Progenitor cell of endocrine pancreas (in vitro differentiated cells): Measurements from ENCODE around the gene CNTNAP2. TPM values are rescaled to one million over a fixed set of nuclear protein-coding genes. Genes with fewer than 3 reads are reported as not detected.

Experiments used
- DNase-seq: peaks from one replicate; pipeline ENCODE4 v3.0.0; 2021; ENCODE audit warnings: low spot score; ENCODE audit not compliant: unreplicated experiment
- H3K27ac Mint-ChIP-seq: 2 replicates; pipeline ENCODE4 v1.8.0; 2021; ENCODE audit warnings: mild to moderate bottlenecking, moderate library complexity, mixed read lengths
- H3K27me3 Mint-ChIP-seq: 2 replicates; pipeline ENCODE4 v1.8.0; 2021; ENCODE audit warnings: mixed read lengths
- H3K36me3 Mint-ChIP-seq: 2 replicates; pipeline ENCODE4 v1.8.0; 2022; ENCODE audit warnings: mixed read lengths; ENCODE audit not compliant: insufficient read depth
- H3K4me1 Mint-ChIP-seq: 2 replicates; pipeline ENCODE4 v1.8.0; 2021; ENCODE audit warnings: low read depth, mixed read lengths
- H3K4me3 Mint-ChIP-seq: 2 replicates; pipeline ENCODE4 v1.8.0; 2021; ENCODE audit warnings: low read depth, mild to moderate bottlenecking, moderate library complexity, mixed read lengths
- H3K9me3 Mint-ChIP-seq: 2 replicates; pipeline ENCODE4 v1.8.0; 2021; ENCODE audit warnings: low read depth, mixed read lengths
- CTCF ChIP-seq: fragments of 200-600 bp; sonication (generic); IDR thresholded peaks from one replicate; pipeline ENCODE4 v1.5.0; 2021; ENCODE audit warnings: antibody characterized with exemption, mild to moderate bottlenecking; ENCODE audit not compliant: unreplicated experiment
- total RNA-seq: library from RNA; stranded (reverse); gene quantifications from 2 replicates; pipeline ENCODE4 v1.2.1, GENCODE V29; 2021

Gene CNTNAP2
- total RNA-seq, 1 donor from 2014 or later, result 6.5 TPM

GRCh38 chr7:147081117-147081516, 964.5 kb downstream of the CNTNAP2 start:
- Mint-ChIP-seq H3K4me1 (peaks cover 8% of the 10 kb centered on the region), H3K36me3 (no peaks in the 10 kb centered on the region), H3K27me3 (no peaks in the 10 kb centered on the region), H3K9me3 (no peaks in the 10 kb centered on the region), H3K4me3 (no peak overlapping the region), H3K27ac (no peak overlapping the region)
- no peak for TF ChIP-seq CTCF
- no peak for DNase-seq

GRCh38 chr7:147089051-147089461, 972.5 kb downstream of the CNTNAP2 start:
- no peak overlapping the region for H3K27ac Mint-ChIP-seq
- no peak for TF ChIP-seq CTCF
- H3K4me3 Mint-ChIP-seq, result no peak overlapping the region
- H3K36me3 Mint-ChIP-seq, result no peaks in the 10 kb centered on the region
- no peaks in the 10 kb centered on the region for H3K4me1 Mint-ChIP-seq
- H3K9me3 Mint-ChIP-seq, result no peaks in the 10 kb centered on the region
- DNase-seq, result no peak
- H3K27me3 Mint-ChIP-seq, result no peaks in the 10 kb centered on the region

GRCh38 chr7:147089608-147090007, 973.0 kb downstream of the CNTNAP2 start:
- Mint-ChIP-seq H3K9me3 (no peaks in the 10 kb centered on the region), H3K4me1 (no peaks in the 10 kb centered on the region), H3K4me3 (no peak overlapping the region), H3K27me3 (no peaks in the 10 kb centered on the region), H3K36me3 (no peaks in the 10 kb centered on the region), H3K27ac (no peak overlapping the region)
- no peak for TF ChIP-seq CTCF
- DNase-seq, result no peak

GRCh38 chr7:147096629-147097028, 980.0 kb downstream of the CNTNAP2 start:
- Mint-ChIP-seq H3K9me3 (peaks cover 4% of the 10 kb centered on the region), H3K27me3 (no peaks in the 10 kb centered on the region), H3K36me3 (no peaks in the 10 kb centered on the region), H3K4me1 (peaks cover 3% of the 10 kb centered on the region), H3K4me3 (no peak overlapping the region), H3K27ac (no peak overlapping the region)
- no peak for DNase-seq
- no peak for TF ChIP-seq CTCF

GRCh38 chr7:147103224-147103623, 986.6 kb downstream of the CNTNAP2 start:
- no peaks in the 10 kb centered on the region for H3K36me3 Mint-ChIP-seq
- no peaks in the 10 kb centered on the region for H3K27me3 Mint-ChIP-seq
- H3K9me3 Mint-ChIP-seq, result peaks cover 7% of the 10 kb centered on the region
- no peak overlapping the region for H3K27ac Mint-ChIP-seq
- H3K4me1 Mint-ChIP-seq, result no peaks in the 10 kb centered on the region
- DNase-seq, result no peak
- H3K4me3 Mint-ChIP-seq, result no peak overlapping the region
- TF ChIP-seq CTCF, result no peak
